Posterior vena cava (tissue), 2 donors: ENCODE data around the gene RBBP9. TPM values are rescaled to one million over a fixed set of nuclear protein-coding genes. Genes with fewer than 3 reads are reported as not detected.
"Not testable (repeated sequence)": the region's sequence is repeated elsewhere in the genome, so short reads cannot be mapped to it uniquely, and the experiment has no call there.

Experiments
- DNase-seq: peaks from one replicate; pipeline ENCODE4 v3.0.0-alpha.2; 2020; ENCODE audit warnings: low spot score
- intact Hi-C, 2 donors: fragments of 100-400 bp; cut with DNase I; formaldehyde crosslinking; loops; one replicate each; pipeline versions ENCODE4 v1.14.1 to v1.14.2; 2022 to 2023
- total RNA-seq, 2 donors: library from RNA; stranded (reverse); fragmentation: NEBNext Ultra II Directional; extraction: Animal tissue kit (Norgen Biotek cat#: 25700); gene quantifications; one replicate each; pipeline ENCODE4 v1.2.1, GENCODE V29; 2021
- donor health status: DM: yes; HTN: yes; CAD: no.
- donor health status: DM: yes; HTN: yes; CAD: no.

RBBP9 gene
- total RNA-seq, 2 donors from 2014 or later, result 15.0 to 17.3 TPM

- intact Hi-C loops, result no loop called here
- peak; percentile 99 for DNase-seq
Observed at GRCh38 chr20:18507218-18508191, 10.5 kb upstream of the RBBP9 start, which contains the start of gene SEC23B. Gene SEC23B (plus strand): TSS chr20:18507940. CDS start chr20:18510836, 2,896 bp downstream.

- intact Hi-C loops, result no loop called here
- no peak for DNase-seq
Observed at GRCh38 chr20:18506744-18507143, 9.7 kb upstream of the RBBP9 start.

- DNase-seq, result peak; percentile 87
Observed at GRCh38 chr20:18504479-18505060, 7.5 kb upstream of the RBBP9 start.

GRCh38 chr20:18501672-18502071 is 4.6 kb upstream of the RBBP9 start:
- DNase-seq, intact Hi-C loops: not testable (repeated sequence)

More at GRCh38 chr20:18504479-18505060, 7.5 kb upstream of the RBBP9 start:
- intact Hi-C loops, result no loop called here

- DNase-seq, result no peak
- intact Hi-C loops, result no loop called here
Observed at GRCh38 chr20:18497603-18498002, 578 bp upstream of the RBBP9 start.

GRCh38 chr20:18496042-18496441 is 983 bp downstream of the RBBP9 start:
- intact Hi-C loops, result no loop called here

GRCh38 chr20:18488301-18488700 is 8.7 kb downstream of the RBBP9 start:
- intact Hi-C loops, result no loop called here
- no peak for DNase-seq

More at GRCh38 chr20:18496042-18496441, 983 bp downstream of the RBBP9 start:
- DNase-seq, result no peak

GRCh38 chr20:18481596-18481995 is 15.4 kb downstream of the RBBP9 start:
- intact Hi-C loops, result no loop called here
- DNase-seq, result no peak

GRCh38 chr20:18477821-18478220 is 19.2 kb downstream of the RBBP9 start:
- intact Hi-C loops, result no loop called here
- DNase-seq, result no peak

GRCh38 chr20:18477218-18477617 is 19.8 kb downstream of the RBBP9 start:
- no peak for DNase-seq
- intact Hi-C loops, result no loop called here

- intact Hi-C loops, result no loop called here
- DNase-seq, result peak; percentile 98
Observed at GRCh38 chr20:18466894-18467730, 29.9 kb downstream of the RBBP9 start, which contains the start of the genes DZANK1 and POLR3F. Gene DZANK1 (minus strand): TSS chr20:18467030. CDS start chr20:18465358, 1,672 bp downstream. Gene POLR3F (plus strand): TSS chr20:18467390. CDS start chr20:18467507, 117 bp downstream.

GRCh38 chr20:18466574-18466893 is 30.5 kb downstream of the RBBP9 start:
- no peak for DNase-seq
- intact Hi-C loops, result no loop called here

- intact Hi-C loops, result no loop called here
- DNase-seq, result no peak
Observed at GRCh38 chr20:18465536-18466200, 31.4 kb downstream of the RBBP9 start.

GRCh38 chr20:18456600-18456999 is 40.4 kb downstream of the RBBP9 start:
- no peak for DNase-seq
- intact Hi-C loops, result no loop called here

- DNase-seq, result no peak
- intact Hi-C loops, result no loop called here
Observed at GRCh38 chr20:18443886-18444285, 53.1 kb downstream of the RBBP9 start.

- no peak for DNase-seq
- intact Hi-C loops, result no loop called here
Observed at GRCh38 chr20:18440403-18440802, 56.6 kb downstream of the RBBP9 start.

- DNase-seq, result no peak
- intact Hi-C loops, result no loop called here
Observed at GRCh38 chr20:18436847-18437246, 60.2 kb downstream of the RBBP9 start.
